COR-L47 (cell line): Measurements from ENCODE around the gene ACTL10.

Experiments used
- DNase-seq: peaks from one replicate; lab custom pipeline; 2025; lab: John Stamatoyannopoulos, UW

The ACTL10 gene

GRCh38 chr20:33649201-33649681 is 17.5 kb upstream of the ACTL10 start:
- no peak for DNase-seq

GRCh38 chr20:33650111-33650752 is 16.5 kb upstream of the ACTL10 start:
- DNase-seq: no peak

- DNase-seq: no peak
These were observed 15.8 kb upstream of the ACTL10 start for GRCh38 chr20:33650753-33651561.

- DNase-seq: no peak
These were observed 15.1 kb upstream of the ACTL10 start for GRCh38 chr20:33651562-33652048.

- peak; percentile 62 for DNase-seq
These were observed 13.4 kb upstream of the ACTL10 start for GRCh38 chr20:33653218-33653899.

GRCh38 chr20:33653900-33654596 is 12.7 kb upstream of the ACTL10 start:
- peak; percentile 91 for DNase-seq

- no peak for DNase-seq
These were observed 12.0 kb upstream of the ACTL10 start for GRCh38 chr20:33654680-33655161.

- no peak for DNase-seq
These were observed 11.6 kb upstream of the ACTL10 start for GRCh38 chr20:33655164-33655563.

- DNase-seq: no peak
These were observed 10.5 kb upstream of the ACTL10 start for GRCh38 chr20:33656010-33656782.

GRCh38 chr20:33656783-33657703 is 9.7 kb upstream of the ACTL10 start:
- DNase-seq: no peak

- no peak for DNase-seq
These were observed 9.0 kb upstream of the ACTL10 start for GRCh38 chr20:33657704-33658095.

- DNase-seq: no peak
These were observed 8.2 kb upstream of the ACTL10 start for GRCh38 chr20:33658510-33658909.

- no peak for DNase-seq
These were observed 7.8 kb upstream of the ACTL10 start for GRCh38 chr20:33658929-33659328.

- DNase-seq: no peak
These were observed 7.3 kb upstream of the ACTL10 start for GRCh38 chr20:33659341-33660034.

GRCh38 chr20:33660035-33660684 is 6.6 kb upstream of the ACTL10 start:
- DNase-seq: no peak

GRCh38 chr20:33660685-33661058 is 6.1 kb upstream of the ACTL10 start:
- DNase-seq: no peak

GRCh38 chr20:33662172-33662571 is 4.6 kb upstream of the ACTL10 start, which contains the start of gene C20orf144:
C20orf144 (plus strand) TSS chr20:33662327; CDS start chr20:33662346, 19 bp downstream.
- DNase-seq: no peak

GRCh38 chr20:33663161-33664084 is 3.3 kb upstream of the ACTL10 start:
- DNase-seq: peak; percentile 74
